Adrenal gland (tissue), 5 donors: ENCODE results near the gene MUC13.

Experiments
- CTCF ChIP-seq, 6 experiments: fragments of 450-650 bp in 4 of 6; fragments of 200-600 bp in 2 of 6; sonication (generic) in 1 of 6; IDR thresholded peaks; 1 replicate in 5 of 6; 2 replicates in 1 of 6; pipeline versions ENCODE4 v1.5.1 to v1.8.0; 2016 to 2021; ENCODE audit warnings: antibody characterized with exemption in 6 of 6, mild to moderate bottlenecking in 2 of 6, moderate library complexity in 1 of 6
- POLR2A ChIP-seq, 2 donors: fragments of 450-650 bp; IDR thresholded peaks; one replicate each; pipeline ENCODE4 v1.6.1; 2017; ENCODE audit warnings: antibody characterized with exemption in 2 of 2, mild to moderate bottlenecking in 2 of 2, moderate library complexity in 1 of 2
- donor health status: DM: no; HTN: no; CAD: no.

- TF ChIP-seq POLR2A (IDR thresholded peaks at IDR 0.05) (no peak), CTCF (IDR thresholded peaks at IDR 0.05) (no peak)
Observed at GRCh38 chr3:124876401-124876878, 58.1 kb downstream of the MUC13 start.
